Measurements from ENCODE around the gene PCNX2. TPM values are rescaled to one million over a fixed set of nuclear protein-coding genes. Genes with fewer than 3 reads are reported as not detected.
A peak's percentile ranks its signal among the peaks of the same experiment; 100 is the strongest.

Gene PCNX2
- total RNA-seq, 6 experiments from 2014 or later = 9.9 to 15.6 (median 13.5) TPM

GRCh38 chr1:233313434-233314155, 18.1 kb upstream of the PCNX2 start:
- TF ChIP-seq CTCF (IDR thresholded peaks at IDR 0.05) = no peak
- H3K27ac Mint-ChIP-seq = no peak overlapping the region
- H3K9me3 Mint-ChIP-seq = no peaks in the 10 kb centered on the region
- DNase-seq = no peak
- H3K36me3 Mint-ChIP-seq (ENCODE audit: low read depth) = no peaks in the 10 kb centered on the region
- peaks cover 2% of the 10 kb centered on the region; the same call in 1 of the 2 replicates for H3K27me3 Mint-ChIP-seq (ENCODE audit: insufficient read depth)
- H3K4me3 Mint-ChIP-seq = no peak overlapping the region
- H3K4me1 Mint-ChIP-seq (ENCODE audit: low read depth) = no peaks in the 10 kb centered on the region

DNA sequence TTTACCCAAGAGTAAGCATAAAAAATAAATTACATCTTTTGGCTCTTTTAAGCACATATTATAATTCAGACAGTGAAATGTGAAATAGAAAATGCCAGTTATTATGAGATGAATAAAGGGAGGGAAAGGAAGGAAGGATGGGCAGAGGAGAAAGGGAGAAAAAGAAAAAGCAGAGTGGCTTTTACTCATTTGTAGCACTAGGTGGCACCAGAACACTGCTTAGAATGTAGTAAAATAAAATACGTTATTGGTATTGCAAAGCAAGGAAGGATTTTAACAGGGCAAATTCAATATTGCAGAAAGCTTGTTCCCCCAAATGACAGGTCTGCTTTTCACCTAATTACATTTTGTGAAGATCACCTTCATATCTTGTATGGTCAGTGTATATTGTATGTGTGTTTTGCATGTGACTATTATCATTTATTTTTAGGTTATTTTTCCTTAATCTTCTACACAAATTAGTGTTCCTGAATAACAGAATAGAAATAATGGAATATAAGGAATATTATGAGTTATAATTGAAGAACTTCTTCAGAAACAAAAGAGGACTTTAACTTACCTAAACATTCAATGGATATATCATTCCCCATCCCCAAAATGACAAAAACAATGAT, 9.1 kb upstream of the PCNX2 start:
- H3K27ac Mint-ChIP-seq = no peak overlapping the region
- no peaks in the 10 kb centered on the region for H3K36me3 Mint-ChIP-seq (ENCODE audit: low read depth)

DNA sequence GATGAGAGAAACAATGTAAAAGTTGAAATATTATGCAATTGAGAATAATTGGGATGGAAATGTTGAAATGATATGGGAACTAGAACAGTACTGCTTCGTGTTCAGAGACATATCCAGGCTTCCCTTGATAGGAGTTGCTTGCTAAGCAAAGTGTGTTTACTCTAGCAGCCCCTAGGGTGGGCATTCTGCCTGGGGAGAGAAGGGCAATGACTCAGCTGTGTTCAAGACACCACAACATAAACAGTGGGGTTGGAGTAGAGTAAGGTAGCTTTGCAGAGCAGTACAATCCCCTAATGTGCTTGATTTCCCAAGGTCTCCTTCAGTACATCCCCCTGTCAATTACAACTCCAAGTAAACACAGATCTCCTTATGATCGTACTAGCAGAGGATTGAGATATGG, 4.8 kb upstream of the PCNX2 start:
- peaks cover 3% of the 10 kb centered on the region; the same call in 1 of the 2 replicates for H3K9me3 Mint-ChIP-seq
- no peak for DNase-seq
- H3K4me3 Mint-ChIP-seq = no peak overlapping the region
- H3K36me3 Mint-ChIP-seq (ENCODE audit: low read depth) = no peaks in the 10 kb centered on the region
- peaks cover 4% of the 10 kb centered on the region for H3K27me3 Mint-ChIP-seq (ENCODE audit: insufficient read depth)
- TF ChIP-seq CTCF (IDR thresholded peaks at IDR 0.05) = no peak
- H3K27ac Mint-ChIP-seq = no peak overlapping the region
- H3K4me1 Mint-ChIP-seq (ENCODE audit: low read depth) = no peaks in the 10 kb centered on the region

More for the DNA sequence above, 9.1 kb upstream of the PCNX2 start:
- peak; percentile 83 for TF ChIP-seq CTCF (IDR thresholded peaks at IDR 0.05)
- DNase-seq = peak; percentile 15
- H3K9me3 Mint-ChIP-seq = peaks cover 3% of the 10 kb centered on the region; the same call in 1 of the 2 replicates
- H3K27me3 Mint-ChIP-seq (ENCODE audit: insufficient read depth) = peaks cover 5% of the 10 kb centered on the region
- no peaks in the 10 kb centered on the region for H3K4me1 Mint-ChIP-seq (ENCODE audit: low read depth)
- H3K4me3 Mint-ChIP-seq = no peak overlapping the region

DNA sequence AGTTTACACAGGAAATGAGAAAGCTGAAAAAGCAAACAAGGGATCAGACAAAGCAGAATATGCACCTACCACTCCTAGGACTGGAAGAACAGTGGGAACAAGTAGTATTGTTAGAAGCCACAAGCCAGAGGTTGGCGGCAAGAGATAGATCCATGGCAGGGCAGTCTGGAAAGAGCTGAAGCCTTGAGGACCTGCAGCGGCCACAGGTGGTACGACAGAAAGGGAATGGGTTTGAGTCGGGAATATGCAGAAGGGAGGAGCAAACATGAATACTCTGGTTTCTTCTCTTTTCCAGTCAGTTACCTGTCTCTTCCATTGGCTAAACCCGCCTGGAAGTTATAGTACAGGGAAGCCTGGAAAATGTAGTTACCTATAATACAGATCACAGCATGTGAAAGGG, 3.9 kb upstream of the PCNX2 start:
- no peak overlapping the region for H3K4me3 Mint-ChIP-seq
- H3K36me3 Mint-ChIP-seq (ENCODE audit: low read depth) = no peaks in the 10 kb centered on the region
- no peak for DNase-seq
- peaks cover 4% of the 10 kb centered on the region for H3K27me3 Mint-ChIP-seq (ENCODE audit: insufficient read depth)
- no peak overlapping the region for H3K27ac Mint-ChIP-seq
- TF ChIP-seq CTCF (IDR thresholded peaks at IDR 0.05) = no peak
- H3K9me3 Mint-ChIP-seq = peaks cover 3% of the 10 kb centered on the region; the same call in 1 of the 2 replicates
- H3K4me1 Mint-ChIP-seq (ENCODE audit: low read depth) = peaks cover 7% of the 10 kb centered on the region

- peak overlapping the region; percentile 90 for H3K4me3 Mint-ChIP-seq
- no peak for TF ChIP-seq CTCF (IDR thresholded peaks at IDR 0.05)
Measured at GRCh38 chr1:233295975-233296322, 424 bp upstream of the PCNX2 start.

More at GRCh38 chr1:233295975-233296322, 424 bp upstream of the PCNX2 start:
- DNase-seq = no peak
- H3K36me3 Mint-ChIP-seq (ENCODE audit: low read depth) = no peaks in the 10 kb centered on the region
- peaks cover 38% of the 10 kb centered on the region for H3K4me1 Mint-ChIP-seq (ENCODE audit: low read depth)
- H3K27me3 Mint-ChIP-seq (ENCODE audit: insufficient read depth) = peaks cover 4% of the 10 kb centered on the region; the same call in 1 of the 2 replicates
- H3K9me3 Mint-ChIP-seq = no peaks in the 10 kb centered on the region
- H3K27ac Mint-ChIP-seq = peak overlapping the region; percentile 55; the same call in 1 of the 2 replicates
